ENCODE results near the gene MPLKIP. TPM values are rescaled to one million over a fixed set of nuclear protein-coding genes. Genes with fewer than 3 reads are reported as not detected.

Gene MPLKIP
- total and polyA plus RNA-seq, 10 of the 15 experiments (the other 5 are each of a cell fraction or from before 2014, with no cell fraction given): 4.6 to 78.8 (median 37.2) TPM

GRCh38 chr7:40165216-40165615 lies 30.8 kb upstream of the MPLKIP start:
- no peak overlapping the region for H3K27ac ChIP-seq (ENCODE audit: control insufficient read depth, insufficient read depth)
- in situ Hi-C loops (cut with MboI) (no loop called here), intact Hi-C loops (cut with micrococcal nuclease; ENCODE audit: unreplicated experiment) (no loop called here)
- ChIA-PET RAD21 (ENCODE audit: unreplicated experiment) (no interaction called here), CTCF (no interaction called here), POLR2A (no interaction called here), SMC1A (ENCODE audit: uncharacterized antibody, unreplicated experiment) (no interaction called here)
- no peak for ATAC-seq
- FAIRE-seq: no peak
- 0% methylated on average over 1 of the region's 1 CpG for WGBS (ENCODE audit: insufficient coverage, insufficient replicate concordance, low lambda C conversion rate, missing lambda C conversion rate)
- no peak overlapping the region for H3K4me3 ChIP-seq
- H2AFZ ChIP-seq (ENCODE audit: control insufficient read depth, low read depth, low read length): no peak overlapping the region
- H3K27me3 ChIP-seq (replicated peaks in 1 of 2; ENCODE audit: control insufficient read depth in 2 of 2, insufficient read depth in 2 of 2, low read length in 1 of 2): no peaks in the 10 kb centered on the region
- H3K9ac ChIP-seq (ENCODE audit: control insufficient read depth, insufficient read depth, low read length): no peak overlapping the region
- no TSS peak for BruUV-seq (replicated peaks)
- no peaks in the 10 kb centered on the region for H3K4me1 ChIP-seq (ENCODE audit: control insufficient read depth, insufficient read depth, low read length)
- no peaks in the 10 kb centered on the region for H3K36me3 ChIP-seq (ENCODE audit: control insufficient read depth in 2 of 2, insufficient read depth in 2 of 2, low read length in 1 of 2)
- DNase-seq (ENCODE audit: low read depth, low spot score): no peak
- no peaks in the 10 kb centered on the region for H3K79me2 ChIP-seq (ENCODE audit: control insufficient read depth, insufficient read depth, low read length)
- H4K20me1 ChIP-seq (ENCODE audit: control insufficient read depth, insufficient read depth): no peaks in the 10 kb centered on the region
- H3K9me3 ChIP-seq (replicated peaks; ENCODE audit: control insufficient read depth, insufficient read depth, low read length): no peaks in the 10 kb centered on the region
- TF ChIP-seq KLF5 (IDR thresholded peaks at IDR 0.05; ENCODE audit: partially characterized antibody) (no peak), NFIC (IDR thresholded peaks at IDR 0.05; ENCODE audit: low read depth, low read length) (no peak), ZZZ3 (IDR thresholded peaks at IDR 0.05; ENCODE audit: control insufficient read depth, insufficient read length, low read depth) (no peak), CEBPB (IDR thresholded peaks at IDR 0.05; ENCODE audit: borderline replicate concordance in 1 of 2, low read depth in 2 of 2, low read length in 2 of 2) (no peak), BCL11A (IDR thresholded peaks at IDR 0.05; ENCODE audit: low read depth, low read length) (no peak), USF2 (IDR thresholded peaks at IDR 0.05; ENCODE audit: borderline replicate concordance, low read depth, low read length) (no peak), CBX5 (IDR thresholded peaks at IDR 0.05; ENCODE audit: low read depth) (no peak), YBX1 (IDR thresholded peaks at IDR 0.05) (no peak), SKIL (IDR thresholded peaks at IDR 0.05; ENCODE audit: low read depth, poor library complexity, severe bottlenecking) (no peak), CUX1 (IDR thresholded peaks at IDR 0.05; ENCODE audit: insufficient replicate concordance, low read depth, low read length) (no peak), SMAD5 (IDR thresholded peaks at IDR 0.05; ENCODE audit: low read depth) (no peak), CHD2 (IDR thresholded peaks at IDR 0.05; ENCODE audit: borderline replicate concordance, low read depth, low read length) (no peak)
- H3K4me2 ChIP-seq (ENCODE audit: control insufficient read depth, insufficient read depth): no peak overlapping the region

All from GM12878 (cell line).